Brain pericyte (primary cell): ENCODE data around the gene TMEM45A.
A peak's percentile ranks its signal among the peaks of the same experiment; 100 is the strongest.
"Not testable (repeated sequence)": the region's sequence is repeated elsewhere in the genome, so short reads cannot be mapped to it uniquely, and the experiment has no call there.

Experiments used
- DNase-seq: peaks from one replicate; pipeline ENCODE4 v3.0.0-alpha.2; 2012; ENCODE audit warnings: low read depth, low spot score

TMEM45A gene

DNA sequence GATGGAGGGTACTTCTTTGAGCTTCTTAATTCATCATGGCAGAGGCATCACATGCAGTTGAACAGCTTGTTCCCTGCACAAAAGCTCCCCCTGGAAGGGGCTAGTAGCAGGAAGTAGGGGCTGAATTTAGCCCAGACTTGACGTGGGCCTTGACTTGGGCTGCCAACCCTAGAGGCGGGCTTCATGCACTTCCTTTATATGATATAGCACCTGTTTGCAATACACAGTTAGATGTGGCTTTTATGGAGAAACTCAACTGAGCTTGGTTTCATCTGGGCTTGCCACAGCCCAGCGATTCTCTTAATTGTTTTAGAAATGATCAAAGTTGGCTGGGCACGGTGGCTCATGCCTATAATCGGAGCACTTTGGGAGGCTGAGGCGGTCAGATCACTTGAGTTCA, 83.3 kb downstream of the TMEM45A start:
- DNase-seq = no peak

GRCh38 chr3:100577382-100578008, 85.1 kb downstream of the TMEM45A start:
- DNase-seq = no peak

- DNase-seq = no peak
Measured at GRCh38 chr3:100578646-100579045, 86.2 kb downstream of the TMEM45A start.

DNA sequence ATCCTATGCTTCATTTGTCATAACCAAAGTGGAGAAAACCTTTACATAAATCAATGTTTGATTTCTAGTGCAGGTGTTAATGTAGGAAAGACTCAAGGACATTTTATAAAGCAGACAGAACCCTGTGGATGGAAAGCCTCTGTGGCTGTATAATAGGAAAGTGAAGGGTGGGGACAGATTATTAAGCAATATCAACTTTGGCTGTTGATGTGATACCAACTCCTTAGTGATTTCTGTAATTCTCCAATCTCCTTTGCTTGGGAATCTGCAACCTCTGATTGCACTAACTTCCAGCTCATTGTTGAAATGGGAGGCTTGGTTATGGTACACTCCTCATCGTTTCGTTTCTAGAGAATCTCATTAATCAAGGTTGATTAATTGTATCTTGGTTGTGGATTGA, 87.7 kb downstream of the TMEM45A start:
- no peak for DNase-seq

- no peak for DNase-seq
Measured at GRCh38 chr3:100581650-100582049, 89.2 kb downstream of the TMEM45A start.

- not testable (repeated sequence) for DNase-seq
Measured at GRCh38 chr3:100582157-100582556, 89.7 kb downstream of the TMEM45A start.

DNA sequence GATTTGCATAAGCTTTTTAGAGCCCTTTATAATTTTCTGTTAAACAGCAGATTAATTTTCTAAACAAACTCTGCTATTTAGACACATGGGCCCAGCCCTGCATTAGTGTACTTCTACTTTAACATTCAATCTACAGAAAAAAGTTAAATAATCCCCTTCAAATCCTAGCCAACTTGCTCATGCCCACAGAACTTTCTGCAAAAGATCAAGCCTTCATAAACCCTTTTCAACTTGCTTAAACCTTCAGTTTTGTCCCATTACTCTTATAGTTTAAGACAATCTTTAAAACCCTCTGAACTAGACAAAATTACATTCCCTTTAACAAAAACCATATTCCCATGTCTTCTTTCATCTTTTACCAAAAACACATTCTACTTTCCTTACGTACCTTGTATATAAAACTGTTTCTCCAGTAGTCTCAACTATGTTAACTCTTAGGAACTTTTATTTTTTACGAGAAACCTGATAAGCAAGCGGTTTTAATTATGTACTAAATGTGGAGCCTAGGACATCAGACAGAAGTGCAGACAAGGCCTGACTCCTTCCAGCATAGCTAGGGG, 91.8 kb downstream of the TMEM45A start:
- no peak for DNase-seq

DNA sequence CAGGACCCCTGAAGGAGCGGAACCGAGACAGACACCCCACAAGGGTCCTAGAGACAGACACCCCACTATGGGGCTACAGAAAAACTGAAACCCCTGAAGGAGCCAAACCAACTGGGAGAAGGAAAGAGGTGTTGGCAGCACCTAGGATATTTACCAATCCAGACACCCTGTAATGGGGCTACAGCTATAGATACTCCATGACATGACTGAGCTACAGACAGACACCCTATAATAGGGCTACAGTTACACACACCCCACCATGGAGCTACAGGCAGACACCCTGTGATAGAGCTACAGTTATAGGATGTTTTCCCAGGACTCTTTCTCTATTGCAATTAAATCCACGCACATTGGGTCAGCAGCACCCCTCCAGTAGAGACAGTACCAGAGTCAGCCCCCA, 94.4 kb downstream of the TMEM45A start:
- no peak for DNase-seq

DNA sequence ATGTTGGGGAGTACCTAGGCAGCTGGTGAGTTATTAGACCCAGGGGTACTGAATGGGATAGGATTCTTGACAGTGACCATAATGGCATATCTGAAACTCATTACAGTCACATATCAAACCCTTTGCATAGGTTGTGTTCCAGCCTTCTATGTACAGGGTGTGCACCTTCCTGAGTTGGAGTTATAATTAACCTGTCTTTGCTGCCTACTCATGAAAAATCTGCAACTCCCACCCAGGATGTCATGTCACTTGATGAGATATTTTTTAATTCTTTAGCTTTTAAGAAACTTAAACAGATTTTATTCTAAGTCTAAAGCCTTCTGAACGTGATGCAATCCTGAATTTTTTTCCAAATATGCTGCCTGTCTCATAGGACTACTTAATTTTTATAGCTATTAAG, 95.8 kb downstream of the TMEM45A start:
- DNase-seq = no peak

DNA sequence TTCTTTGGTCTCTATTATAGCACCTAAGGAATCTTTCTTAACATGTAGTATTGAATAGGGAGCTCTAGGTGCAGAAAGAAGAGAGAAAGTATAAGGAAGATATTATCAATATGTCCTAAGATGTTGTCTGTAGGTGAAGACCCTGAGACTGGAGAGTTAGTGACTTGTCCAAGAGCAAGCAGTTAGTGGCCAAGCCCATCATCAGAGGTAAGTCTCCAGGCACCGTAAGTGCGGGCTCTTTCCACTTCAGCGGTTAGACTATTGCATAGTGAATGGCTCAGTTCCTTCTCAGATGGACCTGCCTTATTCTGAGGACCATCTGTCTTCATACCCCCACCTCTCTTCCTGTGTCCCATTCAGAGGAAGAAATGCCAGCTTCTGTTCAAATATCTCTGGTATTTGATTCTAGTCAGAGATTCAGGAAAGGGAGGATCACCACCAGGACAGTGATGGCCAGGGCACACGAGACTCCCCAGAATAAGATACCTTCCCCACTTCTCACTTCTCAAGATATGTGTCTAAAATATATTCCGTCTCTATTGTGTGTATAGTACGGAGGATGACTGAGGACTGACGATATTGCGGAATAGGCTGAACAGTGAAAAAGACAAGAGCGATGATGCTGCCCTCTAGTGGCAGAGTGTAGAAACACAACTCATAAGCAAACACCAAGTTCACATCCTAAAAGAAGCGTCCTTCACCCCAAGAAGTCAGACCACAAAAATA, 97.9 kb downstream of the TMEM45A start:
- peak; percentile 20 for DNase-seq

- no peak for DNase-seq
Measured at GRCh38 chr3:100590840-100591147, 98.4 kb downstream of the TMEM45A start.

- DNase-seq = no peak
Measured at GRCh38 chr3:100591411-100591810, 99.0 kb downstream of the TMEM45A start.

- DNase-seq = no peak
Measured at GRCh38 chr3:100600181-100601042, 108.0 kb downstream of the TMEM45A start.

- no peak for DNase-seq
Measured at GRCh38 chr3:100602506-100603444, 110.4 kb downstream of the TMEM45A start.

DNA sequence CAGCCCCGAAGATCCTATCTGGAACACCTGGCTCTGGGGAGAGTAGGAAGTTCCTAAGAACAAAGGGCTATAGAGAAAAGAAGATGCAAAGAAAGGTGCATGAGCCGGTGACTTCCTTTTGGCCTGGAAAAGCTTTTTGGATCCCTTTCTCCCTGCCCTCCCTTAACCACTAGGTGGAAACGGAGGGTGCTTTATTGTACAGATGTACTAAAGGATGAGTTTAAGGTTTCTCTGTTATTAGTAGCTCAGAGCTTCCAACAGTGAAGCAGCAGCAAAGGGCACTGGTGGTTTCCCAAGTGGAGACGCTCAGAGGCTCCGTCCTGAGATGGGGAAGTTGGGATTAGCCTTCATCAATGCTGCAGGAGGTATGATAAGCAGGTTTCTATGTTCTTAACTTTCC, 111.0 kb downstream of the TMEM45A start:
- peak; percentile 13 for DNase-seq

GRCh38 chr3:100605358-100605757, 112.9 kb downstream of the TMEM45A start:
- DNase-seq = no peak

- DNase-seq = no peak
Measured at GRCh38 chr3:100606894-100607512, 114.6 kb downstream of the TMEM45A start.

DNA sequence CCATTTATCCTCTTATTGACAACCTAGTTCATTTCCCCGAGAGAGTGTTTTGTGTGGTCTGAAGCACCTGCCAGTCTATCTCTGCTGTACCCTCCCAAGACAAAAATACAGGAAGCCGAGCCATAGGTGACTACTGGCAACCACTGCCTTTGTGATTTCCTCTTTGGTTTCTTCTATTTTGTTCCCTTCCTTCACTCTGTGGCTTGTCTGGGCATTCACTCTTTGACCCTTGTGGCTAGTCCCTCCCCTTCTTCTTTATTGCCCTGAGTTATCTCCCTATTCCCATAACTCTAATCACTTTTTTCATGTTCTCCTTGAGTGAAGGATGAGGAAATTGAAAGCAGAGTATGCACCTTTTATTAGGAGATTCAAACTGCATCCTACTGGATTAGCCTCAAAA, 116.9 kb downstream of the TMEM45A start, which contains the start of gene ADGRG7:
Gene ADGRG7 (plus strand): TSS at position 297 of the 400 bp plus-strand sequence. CDS start 256 bp downstream, outside the sequence.
- DNase-seq = no peak

GRCh38 chr3:100609963-100610362, 117.5 kb downstream of the TMEM45A start:
- DNase-seq = no peak

DNA sequence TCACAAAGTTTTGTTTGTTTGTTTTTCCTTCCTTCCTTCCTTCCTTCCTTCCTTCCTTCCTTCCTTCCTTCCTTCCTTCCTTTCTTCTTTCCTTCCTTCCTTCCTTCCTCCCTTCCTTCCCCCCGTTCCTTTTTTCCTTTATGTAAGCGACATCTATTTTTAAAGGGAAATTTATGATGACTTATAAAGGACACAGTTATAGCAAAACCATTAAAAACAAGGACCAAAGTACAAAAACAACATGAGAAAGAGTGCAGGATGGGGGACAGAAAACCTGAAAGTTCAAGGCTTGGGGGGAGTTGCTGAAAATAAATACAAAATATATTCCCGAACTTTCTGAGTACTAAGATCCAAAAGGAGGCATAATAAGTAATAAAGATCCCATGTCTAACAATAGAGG, 118.8 kb downstream of the TMEM45A start:
- no peak for DNase-seq
